Measurements from ENCODE around the gene IGHMBP2.

IGHMBP2 gene

DNA sequence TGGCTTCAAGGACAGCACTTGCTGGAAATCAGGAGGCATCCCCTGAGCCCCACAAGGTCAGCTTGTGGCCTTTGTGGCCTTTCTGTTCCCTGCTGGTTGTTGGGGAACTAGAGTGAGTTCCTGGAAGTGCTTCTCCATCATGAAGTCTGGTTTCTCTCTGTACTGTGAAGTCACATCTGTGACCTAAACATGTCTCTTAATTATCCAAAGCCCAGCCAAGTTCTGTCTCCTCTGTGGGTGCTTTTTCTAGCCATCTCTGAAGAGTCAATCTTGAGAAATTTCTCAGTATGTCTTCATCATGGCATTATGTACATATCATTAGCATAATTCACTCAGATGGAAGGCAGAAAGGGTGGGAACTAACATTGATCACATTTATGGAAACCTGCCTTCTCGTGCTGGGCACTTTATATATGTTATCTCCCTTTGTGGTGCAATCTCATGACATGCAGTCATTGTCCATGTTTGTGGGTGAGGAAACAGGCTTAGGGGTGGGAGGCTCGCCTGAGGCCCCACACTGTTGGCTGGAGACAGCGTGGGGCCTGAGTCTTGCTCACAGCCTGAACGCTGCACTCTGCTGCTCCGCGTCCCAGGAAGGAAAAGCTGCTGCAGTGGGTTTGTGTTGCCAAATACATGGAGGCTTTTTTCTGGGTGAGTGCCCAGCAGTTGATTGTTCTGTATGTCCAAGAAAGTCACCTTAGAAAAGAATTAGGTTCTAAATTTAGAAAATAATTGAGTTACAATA is 24.6 kb downstream of the IGHMBP2 start:
- no peak for DNase-seq

DNA sequence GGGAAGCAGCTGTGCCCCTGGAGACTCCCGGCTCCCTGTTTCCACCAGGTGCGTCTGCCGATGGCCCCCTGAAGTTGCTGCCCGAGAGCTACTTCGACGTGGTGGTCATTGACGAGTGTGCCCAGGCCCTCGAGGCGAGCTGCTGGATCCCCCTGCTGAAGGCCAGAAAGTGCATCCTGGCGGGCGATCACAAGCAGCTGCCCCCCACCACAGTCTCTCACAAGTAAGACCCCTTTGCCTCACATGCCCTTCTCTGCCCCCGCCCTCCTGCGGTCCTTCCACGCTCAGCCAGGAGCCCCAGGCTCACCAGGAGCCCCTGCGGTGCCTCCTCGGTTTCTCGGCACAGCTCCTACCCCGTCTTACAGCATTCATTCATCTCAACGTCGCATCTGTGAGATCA is 25.4 kb downstream of the IGHMBP2 start:
- DNase-seq = no peak

DNA sequence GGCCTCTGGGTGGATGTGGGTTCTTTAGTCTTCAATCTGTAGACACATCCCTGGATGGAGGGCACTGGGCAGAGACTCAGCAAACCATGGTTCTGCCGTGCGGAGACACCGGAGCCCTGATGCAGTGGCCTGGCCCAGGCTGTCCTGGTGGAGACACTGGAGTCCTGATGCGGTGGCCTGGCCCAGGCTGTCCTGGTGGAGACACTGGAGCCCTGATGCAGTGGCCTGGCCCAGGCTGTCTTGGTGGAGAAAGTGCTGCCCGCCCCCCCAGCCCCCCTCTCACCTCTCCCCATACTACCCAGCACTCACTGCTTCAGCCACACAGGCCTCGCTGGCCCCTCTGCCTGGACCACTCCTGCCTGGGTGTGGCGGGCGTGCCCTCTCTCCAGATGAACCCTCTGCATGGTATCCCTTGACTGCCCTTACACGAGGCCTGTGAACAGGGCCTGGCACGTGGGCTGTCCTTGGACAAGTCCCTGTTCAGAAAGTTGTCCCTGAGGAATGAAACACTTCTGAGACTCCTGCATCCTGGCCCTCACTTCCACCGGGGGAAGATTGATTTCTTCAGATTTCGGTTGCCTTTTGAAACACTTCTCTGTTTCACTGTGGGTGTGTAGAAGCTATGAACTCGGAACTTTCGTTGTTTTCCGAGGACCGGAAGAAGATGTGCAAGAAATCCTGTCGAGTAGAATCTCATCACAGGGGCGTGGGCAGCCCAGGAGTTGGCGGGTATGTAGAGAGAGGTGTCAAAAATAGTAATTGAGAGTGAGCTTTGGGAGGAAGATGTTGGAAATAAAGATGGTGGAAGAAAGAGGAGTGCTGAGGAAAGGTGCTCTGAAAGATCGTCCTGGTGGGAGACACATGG is 26.2 kb downstream of the IGHMBP2 start:
- no peak for DNase-seq

DNA sequence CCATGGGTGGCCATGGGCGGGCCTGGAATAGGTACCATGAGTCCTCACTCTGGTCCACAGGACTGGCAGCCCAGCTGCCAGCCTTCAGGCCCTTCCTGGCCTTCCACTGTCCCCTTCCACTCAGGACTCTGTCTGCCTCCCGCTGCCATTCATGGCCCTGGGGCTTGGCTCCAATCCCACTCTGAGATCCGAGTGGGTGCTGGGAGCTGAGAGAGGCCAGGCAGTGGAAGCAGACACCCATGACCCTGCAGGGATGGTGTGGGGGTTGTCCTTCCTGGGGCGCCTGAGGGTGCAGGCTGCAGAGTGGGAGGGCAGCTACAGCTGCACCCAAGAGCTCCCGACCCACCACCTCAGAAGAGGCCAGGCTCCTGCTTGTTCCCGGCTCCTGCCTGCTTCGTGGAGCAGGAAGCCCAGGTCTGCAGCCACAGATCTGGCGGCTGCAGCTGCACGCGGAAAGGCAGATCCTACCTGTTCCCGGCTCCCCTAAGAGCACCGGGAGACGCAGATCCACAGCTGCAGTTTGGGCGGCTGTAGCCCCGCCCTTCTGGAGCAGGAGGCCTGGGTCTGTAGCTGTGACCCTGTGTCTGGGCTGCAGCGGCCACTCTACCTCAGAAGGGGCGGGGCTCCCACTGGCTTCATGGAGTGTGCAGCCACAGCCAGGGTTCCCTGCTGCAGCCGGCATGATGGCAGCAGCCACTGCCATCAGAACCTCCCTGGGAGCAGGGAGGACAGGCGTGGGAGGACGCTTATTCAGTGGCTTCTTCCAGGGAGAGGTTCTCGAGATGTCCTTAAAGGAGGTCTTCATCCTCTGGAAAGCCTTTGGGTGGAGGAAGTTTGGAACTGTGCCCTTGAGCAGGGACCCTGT is 27.5 kb downstream of the IGHMBP2 start:
- DNase-seq = no peak

DNA sequence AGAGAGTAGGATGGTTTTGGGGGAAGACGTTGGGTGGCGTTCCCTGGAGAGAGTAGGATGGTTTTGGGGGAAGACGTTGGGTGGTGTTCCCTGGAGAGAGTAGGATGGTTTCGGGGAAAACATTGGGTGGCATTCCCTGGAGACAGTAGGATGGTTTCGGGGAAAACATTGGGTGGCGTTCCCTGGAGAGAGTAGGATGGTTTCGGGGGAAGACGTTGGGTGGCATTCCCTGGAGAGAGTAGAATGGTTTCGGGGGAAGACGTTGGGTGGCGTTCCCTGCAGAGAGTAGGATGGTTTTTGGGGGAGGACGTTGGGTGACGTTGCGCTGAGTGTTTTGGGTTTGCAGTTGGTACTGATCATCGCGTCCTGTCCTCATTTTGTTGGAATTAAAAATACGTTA is 28.2 kb downstream of the IGHMBP2 start:
- DNase-seq = no peak

- DNase-seq = no peak
Observed at GRCh38 chr11:68932358-68932757, 28.7 kb downstream of the IGHMBP2 start.

GRCh38 chr11:68932933-68933577 is 29.4 kb downstream of the IGHMBP2 start:
- DNase-seq = no peak

GRCh38 chr11:68933605-68934320 is 30.1 kb downstream of the IGHMBP2 start:
- DNase-seq = no peak

DNA sequence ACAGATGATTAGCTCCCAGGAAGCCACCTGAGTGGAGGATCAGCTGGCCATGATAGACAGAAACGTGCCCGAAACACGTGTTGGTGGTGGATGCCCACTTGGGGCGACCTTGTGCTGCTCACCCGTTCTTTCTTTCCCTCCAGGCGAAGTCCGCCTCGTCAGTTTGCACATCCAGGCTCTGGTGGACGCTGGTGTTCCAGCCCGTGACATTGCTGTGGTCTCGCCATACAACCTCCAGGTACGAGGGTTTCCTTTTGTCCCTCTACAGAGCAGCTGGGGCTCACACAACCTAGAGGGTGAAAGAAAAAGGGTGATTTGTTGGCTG is 30.6 kb downstream of the IGHMBP2 start:
- no peak for DNase-seq

GRCh38 chr11:68934666-68935065 is 31.0 kb downstream of the IGHMBP2 start:
- DNase-seq = no peak

DNA sequence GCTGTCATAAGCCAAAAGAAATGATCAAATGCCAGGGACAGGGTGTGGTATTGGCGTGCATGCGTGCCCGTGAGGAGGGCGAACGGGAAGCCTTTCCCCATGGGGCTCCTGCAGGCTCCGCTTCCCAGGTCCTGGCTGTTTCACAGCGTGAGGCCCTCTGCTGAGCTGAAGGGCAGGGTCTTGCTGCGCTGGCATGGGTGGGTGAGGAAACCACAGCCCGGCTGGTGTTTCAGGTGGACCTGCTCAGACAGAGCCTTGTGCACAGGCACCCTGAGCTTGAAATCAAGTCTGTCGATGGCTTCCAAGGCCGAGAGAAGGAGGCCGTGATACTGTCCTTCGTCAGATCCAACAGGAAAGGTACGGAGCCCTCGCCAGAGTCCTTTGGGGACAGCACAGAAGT is 31.4 kb downstream of the IGHMBP2 start:
- DNase-seq = no peak

GRCh38 chr11:68935516-68936357 is 32.0 kb downstream of the IGHMBP2 start:
- DNase-seq = no peak

- no peak for DNase-seq
Observed at GRCh38 chr11:68936358-68936636, 32.6 kb downstream of the IGHMBP2 start.

- DNase-seq = no peak
Observed at GRCh38 chr11:68936676-68937620, 33.3 kb downstream of the IGHMBP2 start.

DNA sequence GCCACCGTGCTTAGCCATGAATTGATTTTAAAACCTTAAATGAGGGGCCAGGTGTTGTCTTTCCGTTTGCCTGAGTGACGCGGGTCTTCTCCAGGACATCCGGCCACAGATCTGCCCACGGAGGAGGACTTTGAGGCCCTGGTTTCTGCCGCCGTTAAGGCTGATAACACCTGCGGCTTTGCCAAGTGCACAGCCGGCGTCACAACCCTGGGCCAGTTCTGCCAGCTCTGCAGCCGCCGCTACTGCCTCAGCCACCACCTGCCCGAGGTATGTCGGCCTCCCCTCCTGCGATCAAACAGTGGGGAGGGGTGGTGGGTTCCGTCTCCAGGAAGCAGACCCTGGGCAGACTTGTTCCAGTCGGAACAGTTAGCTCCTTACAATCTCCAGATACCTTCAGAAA is 34.4 kb downstream of the IGHMBP2 start:
- no peak for DNase-seq

DNA sequence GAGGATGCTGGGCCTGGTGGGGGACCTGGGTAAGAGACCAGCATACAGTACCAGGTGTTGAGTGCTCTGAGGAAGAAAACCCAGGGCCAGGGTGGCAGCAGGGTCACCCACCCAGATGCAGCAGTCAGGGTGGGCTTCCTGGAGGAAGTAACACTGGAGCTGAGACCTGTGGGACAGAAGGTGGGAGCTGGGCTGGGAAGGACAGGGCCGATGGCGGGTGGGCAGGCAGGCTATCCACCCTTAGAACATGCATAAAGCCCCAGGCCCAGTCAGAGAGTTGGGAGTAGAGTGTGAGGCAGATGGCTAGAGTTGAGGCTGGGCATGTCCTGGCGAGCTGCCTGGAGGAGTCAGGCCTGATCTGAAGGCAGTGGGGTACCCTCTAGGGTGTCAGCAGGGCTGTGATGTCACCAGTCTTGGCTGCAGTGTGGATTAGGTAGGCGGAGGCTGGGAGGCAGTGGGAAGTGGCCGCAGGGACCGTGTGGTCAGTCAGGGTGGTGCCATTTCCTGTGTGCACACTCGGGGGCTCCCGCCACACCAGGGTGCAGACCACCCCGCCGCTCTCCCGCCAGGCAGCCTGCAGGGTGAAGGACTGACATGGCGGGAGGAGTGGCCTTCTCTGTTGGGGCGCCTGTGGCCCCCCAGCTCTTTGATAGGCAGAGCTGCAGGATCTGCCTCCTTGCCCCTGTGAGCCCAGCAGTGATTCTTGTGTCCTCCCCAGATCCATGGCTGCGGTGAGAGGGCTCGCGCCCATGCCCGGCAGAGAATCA is 35.3 kb downstream of the IGHMBP2 start:
- no peak for DNase-seq

DNA sequence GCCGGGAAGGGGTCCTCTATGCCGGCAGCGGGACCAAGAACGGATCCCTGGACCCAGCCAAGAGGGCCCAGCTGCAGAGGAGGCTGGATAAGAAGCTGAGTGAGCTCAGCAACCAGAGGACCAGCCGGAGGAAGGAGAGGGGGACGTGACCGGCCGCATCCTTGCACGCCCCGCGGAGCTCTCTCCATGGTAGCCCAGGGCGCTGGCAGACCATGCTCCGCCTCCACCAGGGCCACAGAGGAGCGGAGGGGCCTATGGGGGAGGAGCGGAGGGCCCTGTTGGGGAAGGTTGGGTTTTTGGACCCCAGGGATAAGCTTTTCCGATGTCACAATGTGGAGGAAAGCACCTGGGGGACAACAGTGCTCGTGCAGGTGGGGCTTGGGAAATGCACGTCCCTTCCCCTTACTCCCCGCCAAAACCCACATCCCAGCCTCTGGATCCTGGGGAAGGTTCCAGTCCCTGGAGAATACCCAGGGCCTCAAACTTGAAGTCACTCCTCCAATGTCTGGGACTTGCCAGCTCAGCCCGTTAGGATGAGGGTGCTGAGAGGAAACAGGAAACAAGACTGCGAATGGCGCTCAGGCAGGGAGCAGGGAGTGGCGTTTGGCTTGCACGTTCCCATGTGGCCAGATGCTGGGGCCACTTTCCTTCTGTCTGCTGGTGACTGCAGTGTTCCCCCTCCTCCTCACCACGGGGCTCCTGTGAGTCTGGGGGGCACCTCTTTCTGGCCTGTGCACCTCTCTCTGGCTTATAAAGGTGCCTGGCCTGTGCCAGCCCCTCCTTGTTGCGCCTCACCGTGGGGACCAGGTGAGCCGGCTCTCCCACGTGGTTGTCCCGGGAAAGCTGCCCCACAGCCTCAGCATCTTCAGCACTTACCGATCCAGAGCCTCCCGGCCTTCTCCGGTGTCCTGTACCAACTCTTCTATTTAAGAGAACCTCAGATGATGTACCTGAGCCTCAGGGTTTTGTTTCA is 36.2 kb downstream of the IGHMBP2 start:
- no peak for DNase-seq

GRCh38 chr11:68940651-68941323 is 37.1 kb downstream of the IGHMBP2 start:
- DNase-seq = no peak
